Hepatocyte (in vitro differentiated cells): ENCODE data around the gene MCEE. TPM values are rescaled to one million over a fixed set of nuclear protein-coding genes. Genes with fewer than 3 reads are reported as not detected.
"Not testable (repeated sequence)": the region's sequence is repeated elsewhere in the genome, so short reads cannot be mapped to it uniquely, and the experiment has no call there.

Experiments used
- DNase-seq: peaks from one replicate; pipeline ENCODE4 v3.0.0-alpha.2; 2016; ENCODE audit warnings: low spot score
- H2AFZ ChIP-seq: fragments of 200-600 bp; sonication (generic); 2 replicates; pipeline ENCODE4 v1.6.0; 2016; ENCODE audit warnings: antibody characterized with exemption, mild to moderate bottlenecking
- H3K27ac ChIP-seq: fragments of 200-600 bp; sonication (generic); 2 replicates; pipeline ENCODE4 v1.5.1; 2016; ENCODE audit warnings: mild to moderate bottlenecking
- H3K27me3 ChIP-seq: fragments of 200-600 bp; sonication (generic); 2 replicates; pipeline ENCODE4 v1.6.1; 2016
- H3K36me3 ChIP-seq: fragments of 200-600 bp; sonication (generic); replicated peaks from 2 replicates; pipeline ENCODE4 v1.5.1; 2016; ENCODE audit warnings: low read depth; ENCODE audit not compliant: insufficient read depth
- H3K4me1 ChIP-seq: fragments of 200-600 bp; sonication (generic); 2 replicates; pipeline ENCODE4 v1.5.1; 2016; ENCODE audit warnings: mild to moderate bottlenecking, moderate library complexity; ENCODE audit not compliant: insufficient read depth
- H3K4me2 ChIP-seq: fragments of 200-600 bp; sonication (generic); 2 replicates; pipeline ENCODE4 v1.6.0; 2016
- H3K4me3 ChIP-seq: fragments of 200-600 bp; sonication (generic); 2 replicates; pipeline ENCODE4 v1.5.1; 2016; ENCODE audit warnings: mild to moderate bottlenecking
- H3K79me2 ChIP-seq: fragments of 200-600 bp; sonication (generic); 2 replicates; pipeline ENCODE4 v1.6.0; 2017; ENCODE audit warnings: mild to moderate bottlenecking
- H3K9me2 ChIP-seq: fragments of 200-600 bp; sonication (generic); replicated peaks from 2 replicates; pipeline ENCODE4 v1.6.0; 2017; ENCODE audit warnings: mild to moderate bottlenecking; ENCODE audit not compliant: insufficient read depth
- H3K9me3 ChIP-seq: fragments of 200-600 bp; sonication (generic); 2 replicates; pipeline ENCODE4 v1.5.1; 2016; ENCODE audit warnings: low read depth, mild to moderate bottlenecking
- H4K20me1 ChIP-seq: fragments of 200-600 bp; sonication (generic); 2 replicates; pipeline ENCODE4 v1.6.0; 2016; ENCODE audit warnings: mild to moderate bottlenecking; ENCODE audit not compliant: insufficient read depth, poor library complexity, severe bottlenecking
- EZH2phosphoT487 ChIP-seq: fragments of 200-600 bp; sonication (generic); IDR thresholded peaks from one replicate; pipeline ENCODE4 v1.6.1; 2018; ENCODE audit warnings: antibody characterized with exemption, mild to moderate bottlenecking, low read depth, moderate library complexity; ENCODE audit not compliant: unreplicated experiment, severe bottlenecking
- WGBS: methylation state at CpG from one replicate; pipeline ENCODE4 v1.1.6; 2016; ENCODE audit warnings: low lambda C conversion rate; ENCODE audit errors: missing lambda C conversion rate; 5-methylcytosine and 5-hydroxymethylcytosine counted together
- polyA plus RNA-seq: library from polyadenylated mRNA; unstranded; fragments of >200 nt; fragmentation: Nextera tagmentation; extraction: Ambion mirVana; gene quantifications from 2 replicates; pipeline ENCODE4 v1.2.1, GENCODE V29; 2016
- total RNA-seq: library from RNA; depleted of rRNA; stranded (reverse); fragments of >200 nt; gene quantifications from 2 replicates; pipeline ENCODE4 v1.2.3, GENCODE V29; 2014
- TF ChIP-seq, protein P1 (sequence below): fragments of 200-600 bp; sonication (generic); IDR thresholded peaks from 2 replicates; pipeline ENCODE4 v1.5.1; 2016; ENCODE audit warnings: antibody characterized with exemption, mild to moderate bottlenecking; ENCODE audit not compliant: poor library complexity

The MCEE gene
- total and polyA plus RNA-seq, 2 experiments from 2014 or later, result 22.3 to 29.3 TPM

DNA sequence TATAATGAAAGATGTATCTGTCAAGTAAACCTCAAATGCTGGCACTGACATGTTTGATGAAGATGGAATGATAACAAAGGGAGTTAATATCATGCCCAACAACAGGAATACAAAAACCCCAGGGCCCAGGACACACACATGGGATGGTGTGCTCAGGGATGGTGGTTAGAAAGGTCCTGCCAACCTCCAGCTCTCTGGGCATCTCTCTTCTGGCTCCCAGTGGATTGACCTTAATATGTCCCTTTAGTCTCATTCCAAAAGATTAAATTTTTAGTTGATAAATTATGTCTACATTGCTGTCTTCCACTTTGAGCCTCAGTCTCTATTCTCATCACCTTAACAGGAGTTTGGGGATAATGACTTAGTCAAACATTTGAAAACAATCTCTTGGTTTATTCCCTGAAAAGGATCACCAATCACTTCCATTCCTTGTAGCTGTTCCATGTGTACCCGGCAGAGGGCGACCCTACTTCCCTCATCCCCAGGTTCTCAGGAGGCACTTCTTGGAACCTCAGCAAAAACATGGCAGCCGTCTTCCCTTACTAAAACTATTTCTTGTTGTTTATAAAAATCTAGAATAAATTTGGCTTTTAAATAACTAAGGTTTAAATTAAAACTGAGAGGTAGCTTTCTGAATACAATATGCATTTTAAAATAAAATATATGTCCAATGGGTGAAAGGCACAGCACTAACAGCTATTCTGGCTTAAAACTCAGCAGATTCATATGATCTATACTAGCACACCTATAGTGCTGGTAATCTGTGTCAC, 29.6 kb downstream of the MCEE start:
- no peaks in the 10 kb centered on the region for H3K9me3 ChIP-seq
- no peaks in the 10 kb centered on the region for H3K9me2 ChIP-seq
- H3K27ac ChIP-seq, result no peak overlapping the region
- TF ChIP-seq EZH2phosphoT487, result no peak
- TF ChIP-seq, protein P1, sequence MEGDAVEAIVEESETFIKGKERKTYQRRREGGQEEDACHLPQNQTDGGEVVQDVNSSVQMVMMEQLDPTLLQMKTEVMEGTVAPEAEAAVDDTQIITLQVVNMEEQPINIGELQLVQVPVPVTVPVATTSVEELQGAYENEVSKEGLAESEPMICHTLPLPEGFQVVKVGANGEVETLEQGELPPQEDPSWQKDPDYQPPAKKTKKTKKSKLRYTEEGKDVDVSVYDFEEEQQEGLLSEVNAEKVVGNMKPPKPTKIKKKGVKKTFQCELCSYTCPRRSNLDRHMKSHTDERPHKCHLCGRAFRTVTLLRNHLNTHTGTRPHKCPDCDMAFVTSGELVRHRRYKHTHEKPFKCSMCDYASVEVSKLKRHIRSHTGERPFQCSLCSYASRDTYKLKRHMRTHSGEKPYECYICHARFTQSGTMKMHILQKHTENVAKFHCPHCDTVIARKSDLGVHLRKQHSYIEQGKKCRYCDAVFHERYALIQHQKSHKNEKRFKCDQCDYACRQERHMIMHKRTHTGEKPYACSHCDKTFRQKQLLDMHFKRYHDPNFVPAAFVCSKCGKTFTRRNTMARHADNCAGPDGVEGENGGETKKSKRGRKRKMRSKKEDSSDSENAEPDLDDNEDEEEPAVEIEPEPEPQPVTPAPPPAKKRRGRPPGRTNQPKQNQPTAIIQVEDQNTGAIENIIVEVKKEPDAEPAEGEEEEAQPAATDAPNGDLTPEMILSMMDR, result peak; percentile 62
- H2AFZ ChIP-seq, result peak overlapping the region; percentile 37
- DNase-seq, result peak; percentile 68
- no peaks in the 10 kb centered on the region for H3K27me3 ChIP-seq
- H4K20me1 ChIP-seq, result no peaks in the 10 kb centered on the region
- H3K79me2 ChIP-seq, result no peaks in the 10 kb centered on the region
- no peaks in the 10 kb centered on the region for H3K36me3 ChIP-seq
- no peak overlapping the region for H3K4me3 ChIP-seq
- no peak overlapping the region for H3K4me2 ChIP-seq
- WGBS, result 17% methylated on average over 3 of the region's 3 CpGs
- H3K4me1 ChIP-seq, result no peaks in the 10 kb centered on the region

DNA sequence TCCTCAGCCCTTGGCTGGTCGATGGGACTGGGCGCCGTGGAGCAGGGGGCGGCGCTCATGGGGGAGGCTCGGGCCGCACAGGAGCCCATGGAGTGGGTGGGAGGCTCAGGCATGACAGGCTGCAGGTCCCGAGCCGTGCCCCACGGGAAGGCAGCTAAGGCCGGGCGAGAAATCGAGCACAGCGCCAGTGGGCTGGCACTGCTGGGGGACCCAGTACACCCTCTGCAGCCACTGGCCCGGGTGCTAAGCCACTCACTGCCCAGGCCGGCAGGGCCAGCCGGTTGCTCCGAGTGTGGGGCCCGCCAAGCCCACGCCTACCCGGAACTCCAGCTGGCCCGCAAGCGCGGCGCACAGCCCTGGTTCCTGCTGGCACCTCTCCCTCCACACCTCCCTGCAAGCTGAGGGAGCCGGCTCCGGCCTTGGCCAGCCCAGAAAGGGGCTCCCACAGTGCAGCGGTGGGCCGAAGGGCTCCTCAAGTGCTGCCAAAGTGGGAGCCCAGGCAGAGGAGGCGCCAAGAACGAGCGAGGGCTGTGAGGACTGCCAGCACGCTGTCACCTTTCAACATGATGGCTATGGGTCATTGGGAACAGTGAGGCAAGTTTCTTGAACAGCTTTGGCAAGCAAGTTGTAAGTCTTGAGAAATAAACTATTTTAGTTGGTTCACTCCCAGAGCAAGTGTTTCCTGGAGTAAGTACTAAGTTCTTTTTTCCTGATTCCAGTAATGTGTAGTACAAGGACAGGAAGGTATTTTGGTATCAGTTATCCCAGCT, 37.4 kb downstream of the MCEE start:
- H3K27me3 ChIP-seq, H4K20me1 ChIP-seq, H3K4me3 ChIP-seq, H3K79me2 ChIP-seq, H3K27ac ChIP-seq, H3K36me3 ChIP-seq, H3K4me1 ChIP-seq, H3K4me2 ChIP-seq, H2AFZ ChIP-seq, H3K9me2 ChIP-seq, H3K9me3 ChIP-seq, DNase-seq: not testable (repeated sequence)
- 97% methylated on average over 32 of the region's 33 CpGs for WGBS

DNA sequence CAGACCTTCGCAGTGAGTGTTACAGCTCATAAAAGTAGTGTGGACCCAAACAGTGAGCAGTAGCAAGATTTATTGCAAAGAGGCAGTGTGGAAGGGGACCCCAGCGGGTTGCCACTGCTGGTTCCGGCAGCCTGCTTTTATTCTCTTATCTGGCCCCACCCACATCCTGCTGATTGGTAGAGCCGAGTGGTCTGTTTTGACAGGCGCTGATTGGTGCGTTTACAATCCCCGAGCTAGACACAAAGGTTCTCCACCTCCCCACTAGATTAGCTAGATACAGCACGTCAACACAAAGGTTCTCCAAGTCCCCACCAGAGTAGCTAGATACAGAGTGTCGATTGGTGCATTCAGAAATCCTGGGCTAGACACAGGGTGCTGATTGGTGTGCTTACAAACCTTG, 38.2 kb downstream of the MCEE start:
- not testable (repeated sequence) for DNase-seq, H3K9me3 ChIP-seq, H3K36me3 ChIP-seq, H3K79me2 ChIP-seq, H3K27me3 ChIP-seq, H2AFZ ChIP-seq, H4K20me1 ChIP-seq, H3K4me3 ChIP-seq, H3K27ac ChIP-seq, H3K4me2 ChIP-seq, H3K4me1 ChIP-seq, H3K9me2 ChIP-seq
- 88% methylated on average over 9 of the region's 9 CpGs for WGBS

DNA sequence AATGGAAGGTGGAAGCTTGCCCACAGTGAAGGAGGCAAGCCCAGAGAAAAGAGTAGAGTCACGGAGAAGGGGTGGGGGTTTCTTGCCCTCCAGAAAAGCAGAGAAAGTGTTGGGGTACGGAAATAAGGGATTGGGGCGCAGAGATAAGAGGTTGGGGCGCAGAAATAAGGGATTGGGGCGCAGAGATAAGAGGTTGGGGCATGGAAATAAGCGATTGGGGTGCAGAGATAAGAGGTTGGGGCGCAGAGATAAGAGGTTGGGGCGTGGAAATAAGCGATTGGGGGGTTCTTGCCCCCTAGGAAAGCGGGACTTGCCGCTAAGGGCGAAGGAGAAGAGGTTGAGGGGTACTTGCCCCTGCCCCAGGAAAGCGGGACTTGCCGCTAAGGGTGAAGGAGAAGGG, 40.6 kb downstream of the MCEE start:
- not testable (repeated sequence) for DNase-seq, H3K9me3 ChIP-seq, H3K4me3 ChIP-seq, H3K4me2 ChIP-seq, H2AFZ ChIP-seq, H3K79me2 ChIP-seq, H3K36me3 ChIP-seq, H3K9me2 ChIP-seq, H3K4me1 ChIP-seq, H3K27ac ChIP-seq, H4K20me1 ChIP-seq
- 72% methylated on average over 12 of the region's 14 CpGs for WGBS
- H3K27me3 ChIP-seq, result peaks cover 19% of the 10 kb centered on the region

DNA sequence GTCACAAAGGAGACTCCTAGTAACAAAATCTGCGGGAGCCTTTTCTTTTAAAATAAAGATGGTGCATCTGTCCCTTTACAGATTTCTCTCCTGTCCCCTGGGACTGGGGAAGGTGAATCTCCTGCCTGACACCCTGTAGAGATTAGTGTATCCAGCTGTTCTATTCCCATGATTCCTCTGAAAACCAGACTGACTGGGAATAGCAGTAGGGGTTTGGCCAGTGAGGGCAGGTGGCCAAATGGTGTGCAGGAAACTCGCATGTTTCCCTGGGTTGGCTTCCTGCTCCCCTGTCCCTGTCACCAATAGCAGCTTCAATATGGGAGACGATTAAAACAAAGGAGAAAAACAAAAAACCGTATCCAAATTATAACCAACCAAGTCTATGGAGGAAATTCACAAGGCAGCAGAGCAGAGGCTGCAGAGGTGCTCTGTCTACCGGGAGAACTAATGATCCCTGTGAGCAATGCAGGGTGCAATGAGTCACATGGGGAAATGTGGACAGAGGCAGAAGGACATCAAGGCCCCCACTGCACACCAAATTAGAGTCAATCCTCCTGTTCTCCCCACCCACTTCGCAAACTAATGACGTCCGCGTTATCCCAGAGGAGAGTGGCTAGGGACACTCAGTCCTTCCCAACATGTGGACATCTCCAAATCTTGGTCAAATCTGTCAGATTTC, 44.6 kb downstream of the MCEE start:
- H3K27ac ChIP-seq, H3K9me2 ChIP-seq, H2AFZ ChIP-seq, H3K4me1 ChIP-seq, H3K36me3 ChIP-seq, H3K4me3 ChIP-seq, H3K4me2 ChIP-seq, H3K79me2 ChIP-seq, H4K20me1 ChIP-seq, DNase-seq, H3K9me3 ChIP-seq: not testable (repeated sequence)
- H3K27me3 ChIP-seq, result peaks cover 19% of the 10 kb centered on the region
- 56% methylated on average over 9 of the region's 9 CpGs for WGBS

DNA sequence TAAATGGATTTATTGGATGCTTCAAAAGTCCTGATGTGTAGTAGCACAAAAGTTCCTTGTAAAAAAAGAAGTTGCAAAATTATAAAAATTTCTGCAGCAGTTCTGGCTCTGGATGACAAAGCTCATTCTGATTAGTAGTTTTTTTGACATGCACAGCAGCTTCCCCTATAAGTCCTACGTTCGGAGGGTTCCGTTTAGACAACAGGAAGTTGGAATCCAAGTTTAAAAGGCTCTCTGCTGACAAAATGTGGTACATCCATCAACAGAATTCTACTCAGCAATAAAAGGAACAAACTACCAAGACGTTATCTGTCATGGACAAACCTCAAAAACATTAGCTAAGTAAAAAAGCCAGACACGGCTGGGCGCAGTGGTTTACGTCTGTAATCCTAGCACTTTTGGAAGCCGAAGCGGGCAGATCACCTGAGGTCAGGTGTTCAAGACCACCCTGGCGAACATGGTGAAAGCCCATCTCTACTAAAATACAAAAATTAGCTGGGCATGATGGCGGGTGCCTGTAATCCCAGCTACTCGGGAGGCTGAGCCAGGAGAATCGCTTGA, 46.2 kb downstream of the MCEE start:
- H4K20me1 ChIP-seq, H2AFZ ChIP-seq, H3K36me3 ChIP-seq, H3K9me3 ChIP-seq, H3K9me2 ChIP-seq, DNase-seq, H3K27ac ChIP-seq, H3K4me3 ChIP-seq, H3K4me1 ChIP-seq, H3K79me2 ChIP-seq: not testable (repeated sequence)
- Histone ChIP-seq H3K4me2 (peak overlapping the region; percentile 51), H3K27me3 (peaks cover 12% of the 10 kb centered on the region)
- WGBS, result 83% methylated on average over 10 of the region's 13 CpGs

DNA sequence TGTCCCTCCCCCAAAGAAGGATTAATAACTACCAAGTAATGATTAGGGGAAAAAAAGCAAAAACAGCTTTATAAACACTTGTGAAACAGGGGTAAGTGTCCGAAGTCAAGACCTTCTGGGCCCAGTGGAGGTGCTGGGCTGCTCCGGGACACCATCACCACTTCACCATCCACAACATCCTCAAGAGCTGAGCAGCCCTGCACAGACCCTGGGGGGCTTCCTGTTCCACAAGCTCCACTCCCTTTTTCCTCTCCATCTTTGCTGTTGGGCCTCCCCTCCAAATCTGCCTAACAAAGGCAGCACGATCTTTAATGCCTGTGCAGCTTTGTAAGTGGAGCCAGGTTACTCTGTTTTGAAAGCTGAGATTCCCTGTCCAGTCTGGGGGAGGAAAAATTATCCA, 46.7 kb downstream of the MCEE start:
- not testable (repeated sequence) for DNase-seq, H3K9me2 ChIP-seq, H3K4me1 ChIP-seq, H3K4me3 ChIP-seq, H3K27ac ChIP-seq, H4K20me1 ChIP-seq, H2AFZ ChIP-seq, H3K79me2 ChIP-seq, H3K4me2 ChIP-seq, H3K9me3 ChIP-seq, H3K36me3 ChIP-seq
- peaks cover 12% of the 10 kb centered on the region for H3K27me3 ChIP-seq
- no CpG with 5 or more reads among the region's 3 CpGs for WGBS
